Activated CD8-positive, alpha-beta T cell treated with anti-CD3 and anti-CD28 coated beads for 36 hours (primary cell): ENCODE results near the gene DCBLD2. TPM values are rescaled to one million over a fixed set of nuclear protein-coding genes. Genes with fewer than 3 reads are reported as not detected.

Experiments used
- ATAC-seq: fragments of 200-7000 bp; cut with Tn5 transposase; one replicate; pipeline ENCODE4 v1.10.0; 2021; ENCODE audit warnings: mild to moderate bottlenecking, moderate library complexity
- CTCF ChIA-PET: fragments of 350-600 bp; sonication (Branson Sonifier 250); formaldehyde crosslinking; loops from one replicate; lab custom pipeline; 2021; ENCODE audit warnings: antibody characterized with exemption; lab: Charles Lee
- POLR2A ChIA-PET: fragments of 350-600 bp; sonication (Branson Sonifier 250); formaldehyde crosslinking; loops from one replicate; lab custom pipeline; 2021; ENCODE audit warnings: antibody characterized with exemption; lab: Charles Lee
- DNase-seq: peaks from one replicate; pipeline ENCODE4 v3.0.0-alpha.2; 2020
- H3K27ac Mint-ChIP-seq: one replicate; pipeline ENCODE4 v1.8.0; 2021; ENCODE audit warnings: mild to moderate bottlenecking, mixed read lengths
- H3K27me3 Mint-ChIP-seq: one replicate; pipeline ENCODE4 v1.8.0; 2021; ENCODE audit warnings: mixed read lengths
- H3K36me3 Mint-ChIP-seq: one replicate; pipeline ENCODE4 v1.8.0; 2021; ENCODE audit warnings: low read depth, mixed read lengths
- H3K4me1 Mint-ChIP-seq: one replicate; pipeline ENCODE4 v1.8.0; 2021; ENCODE audit warnings: low read depth, mixed read lengths
- H3K4me3 Mint-ChIP-seq: one replicate; pipeline ENCODE4 v1.8.0; 2021; ENCODE audit warnings: mild to moderate bottlenecking, moderate library complexity, mixed read lengths
- H3K9me3 Mint-ChIP-seq: one replicate; pipeline ENCODE4 v1.8.0; 2021; ENCODE audit warnings: mixed read lengths
- CTCF ChIP-seq: fragments of 200-600 bp; IDR thresholded peaks from one replicate; pipeline ENCODE4 v1.8.0; 2022; ENCODE audit warnings: antibody characterized with exemption, mild to moderate bottlenecking
- intact Hi-C: fragments of 100-400 bp; cut with micrococcal nuclease; formaldehyde crosslinking; loops from one replicate; pipeline ENCODE4 v1.10.0; 2022
- total RNA-seq, 2 experiments: library from RNA; stranded (reverse); gene quantifications; one replicate each; pipeline ENCODE4 v1.2.3, GENCODE V29; 2021

The DCBLD2 gene
- total RNA-seq, 2 experiments from 2014 or later, result 1.4 to 2.5 TPM

- ATAC-seq (no peak), DNase-seq (no peak)
- intact Hi-C loops, result no loop called here
- no peak overlapping the region for H3K27ac Mint-ChIP-seq
- ChIA-PET CTCF (interaction anchor here (1.4 kb wide), 1 partner anchor 158 kb away, joined by 3 read pairs; no protein-coding TSS in a partner anchor), POLR2A (no interaction called here)
- no peaks in the 10 kb centered on the region for H3K4me1 Mint-ChIP-seq
- no peak overlapping the region for H3K4me3 Mint-ChIP-seq
- H3K9me3 Mint-ChIP-seq, result no peaks in the 10 kb centered on the region
- H3K27me3 Mint-ChIP-seq, result no peaks in the 10 kb centered on the region
- H3K36me3 Mint-ChIP-seq, result no peaks in the 10 kb centered on the region
- no peak for TF ChIP-seq CTCF
Observed at GRCh38 chr3:98805571-98805970, 95.9 kb downstream of the DCBLD2 start.

GRCh38 chr3:98801043-98801747 lies 100.3 kb downstream of the DCBLD2 start:
- POLR2A ChIA-PET, result no interaction called here
- no peak overlapping the region for H3K27ac Mint-ChIP-seq
- H3K27me3 Mint-ChIP-seq, result no peaks in the 10 kb centered on the region
- no peak for ATAC-seq
- CTCF ChIA-PET, result no interaction called here
- no peaks in the 10 kb centered on the region for H3K4me1 Mint-ChIP-seq
- H3K36me3 Mint-ChIP-seq, result no peaks in the 10 kb centered on the region
- H3K4me3 Mint-ChIP-seq, result no peak overlapping the region
- no peak for DNase-seq
- H3K9me3 Mint-ChIP-seq, result no peaks in the 10 kb centered on the region
- intact Hi-C loops, result no loop called here
- no peak for TF ChIP-seq CTCF

- H3K4me3 Mint-ChIP-seq, result no peak overlapping the region
- intact Hi-C loops, result no loop called here
- H3K27ac Mint-ChIP-seq, result no peak overlapping the region
- DNase-seq (no peak), ATAC-seq (no peak)
- TF ChIP-seq CTCF, result no peak
- no peaks in the 10 kb centered on the region for H3K9me3 Mint-ChIP-seq
- no peaks in the 10 kb centered on the region for H3K27me3 Mint-ChIP-seq
- H3K36me3 Mint-ChIP-seq, result no peaks in the 10 kb centered on the region
- ChIA-PET POLR2A (no interaction called here), CTCF (no interaction called here)
- no peaks in the 10 kb centered on the region for H3K4me1 Mint-ChIP-seq
Observed at GRCh38 chr3:98800401-98800800, 101.1 kb downstream of the DCBLD2 start.

- H3K4me1 Mint-ChIP-seq, result no peaks in the 10 kb centered on the region
- no peak overlapping the region for H3K4me3 Mint-ChIP-seq
- no peak for TF ChIP-seq CTCF
- no peaks in the 10 kb centered on the region for H3K27me3 Mint-ChIP-seq
- H3K9me3 Mint-ChIP-seq, result no peaks in the 10 kb centered on the region
- DNase-seq, result no peak
- H3K27ac Mint-ChIP-seq, result no peak overlapping the region
- intact Hi-C loops, result no loop called here
- no peaks in the 10 kb centered on the region for H3K36me3 Mint-ChIP-seq
- CTCF ChIA-PET, result no interaction called here
- POLR2A ChIA-PET, result no interaction called here
- ATAC-seq, result no peak
Observed at GRCh38 chr3:98799479-98799878, 102.0 kb downstream of the DCBLD2 start.

- intact Hi-C loops, result no loop called here
- no peaks in the 10 kb centered on the region for H3K36me3 Mint-ChIP-seq
- no peaks in the 10 kb centered on the region for H3K9me3 Mint-ChIP-seq
- ATAC-seq (no peak), DNase-seq (no peak)
- H3K4me1 Mint-ChIP-seq, result no peaks in the 10 kb centered on the region
- ChIA-PET POLR2A (no interaction called here), CTCF (interaction anchor here (1.0 to 1.2 kb wide), 2 partner anchors 197 to 470 kb away, joined by 3 to 5 read pairs; no protein-coding TSS in a partner anchor)
- H3K4me3 Mint-ChIP-seq, result no peak overlapping the region
- no peak overlapping the region for H3K27ac Mint-ChIP-seq
- no peaks in the 10 kb centered on the region for H3K27me3 Mint-ChIP-seq
- TF ChIP-seq CTCF, result no peak
Observed at GRCh38 chr3:98798820-98799219, 102.7 kb downstream of the DCBLD2 start.
